Cerebellar nuclear complex (tissue), 1 donor: ENCODE data around the gene FOXD2.
"Not testable (repeated sequence)": the region's sequence is repeated elsewhere in the genome, so short reads cannot be mapped to it uniquely, and the experiment has no call there.

ENCODE experiments used
- DNase-seq, 2 experiments: peaks; one replicate each; lab custom pipeline; 2025; lab: John Stamatoyannopoulos, UW

FOXD2 gene

GRCh38 chr1:47439819-47440598 lies 2.2 kb downstream of the FOXD2 start:
- no peak for DNase-seq

- no peak for DNase-seq
These were observed 2.8 kb downstream of the FOXD2 start for GRCh38 chr1:47440599-47441081.

GRCh38 chr1:47441450-47442106 lies 3.7 kb downstream of the FOXD2 start:
- no peak for DNase-seq

GRCh38 chr1:47442202-47442601 lies 4.4 kb downstream of the FOXD2 start:
- DNase-seq, result no peak

GRCh38 chr1:47442842-47443529 lies 5.1 kb downstream of the FOXD2 start:
- no peak for DNase-seq

- no peak for DNase-seq
These were observed 5.9 kb downstream of the FOXD2 start for GRCh38 chr1:47443530-47444296.

- no peak for DNase-seq
These were observed 6.4 kb downstream of the FOXD2 start for GRCh38 chr1:47444297-47444561.

- no peak for DNase-seq
These were observed 7.0 kb downstream of the FOXD2 start for GRCh38 chr1:47444562-47445465.

GRCh38 chr1:47445823-47446550 lies 8.1 kb downstream of the FOXD2 start:
- DNase-seq, result no peak

GRCh38 chr1:47448462-47449222 lies 10.8 kb downstream of the FOXD2 start:
- DNase-seq, result no peak

- DNase-seq, result no peak
These were observed 12.1 kb downstream of the FOXD2 start for GRCh38 chr1:47449822-47450552.

- no peak for DNase-seq
These were observed 12.8 kb downstream of the FOXD2 start for GRCh38 chr1:47450606-47451005.

- no peak for DNase-seq
These were observed 14.6 kb downstream of the FOXD2 start for GRCh38 chr1:47452426-47452825.

- not testable (repeated sequence) for DNase-seq
These were observed 16.1 kb downstream of the FOXD2 start for GRCh38 chr1:47453910-47454309.

GRCh38 chr1:47456250-47456649 lies 18.4 kb downstream of the FOXD2 start:
- DNase-seq, result no peak

- DNase-seq, result not testable (repeated sequence)
These were observed 19.7 kb downstream of the FOXD2 start for GRCh38 chr1:47457547-47457946.

- no peak for DNase-seq
These were observed 21.5 kb downstream of the FOXD2 start for GRCh38 chr1:47459253-47459788.

GRCh38 chr1:47460040-47460439 lies 22.2 kb downstream of the FOXD2 start:
- no peak for DNase-seq

GRCh38 chr1:47460456-47460855 lies 22.6 kb downstream of the FOXD2 start:
- DNase-seq, result no peak
